Activated gamma-delta T cell (primary cell): ENCODE measurements around the gene CTDSP1.

Experiments used
- DNase-seq: peaks from one replicate; lab custom pipeline; 2025; lab: John Stamatoyannopoulos, UW

The CTDSP1 gene

GRCh38 chr2:218400167-218400929 lies 680 bp downstream of the CTDSP1 start:
- DNase-seq, result peak; percentile 39

- DNase-seq, result no peak
Measured at GRCh38 chr2:218400930-218401881, 1.5 kb downstream of the CTDSP1 start.

GRCh38 chr2:218401890-218402289 lies 2.2 kb downstream of the CTDSP1 start:
- DNase-seq, result no peak

- DNase-seq, result no peak
Measured at GRCh38 chr2:218402491-218402901, 2.8 kb downstream of the CTDSP1 start.

GRCh38 chr2:218402911-218403411 lies 3.3 kb downstream of the CTDSP1 start:
- DNase-seq, result no peak

GRCh38 chr2:218403810-218404209 lies 4.1 kb downstream of the CTDSP1 start:
- DNase-seq, result no peak

GRCh38 chr2:218404351-218405085 lies 4.8 kb downstream of the CTDSP1 start:
- no peak for DNase-seq

- no peak for DNase-seq
Measured at GRCh38 chr2:218405086-218405745, 5.5 kb downstream of the CTDSP1 start.

GRCh38 chr2:218405746-218406208 lies 6.1 kb downstream of the CTDSP1 start:
- no peak for DNase-seq

- DNase-seq, result peak; percentile 95
Measured at GRCh38 chr2:218406209-218406948, 6.7 kb downstream of the CTDSP1 start.

GRCh38 chr2:218406949-218407618 lies 7.4 kb downstream of the CTDSP1 start:
- DNase-seq, result peak; percentile 30

GRCh38 chr2:218407717-218408116 lies 8.0 kb downstream of the CTDSP1 start:
- DNase-seq, result no peak

- no peak for DNase-seq
Measured at GRCh38 chr2:218418321-218418716, 18.7 kb downstream of the CTDSP1 start.

GRCh38 chr2:218418717-218419458 lies 19.2 kb downstream of the CTDSP1 start, which contains the start of gene VIL1:
Gene VIL1 (plus strand): TSS chr2:218419123. CDS start chr2:218423779, 4,656 bp downstream.
- DNase-seq, result no peak

- DNase-seq, result no peak
Measured at GRCh38 chr2:218419630-218420216, 20.1 kb downstream of the CTDSP1 start.

- no peak for DNase-seq
Measured at GRCh38 chr2:218421027-218421426, 21.4 kb downstream of the CTDSP1 start.

GRCh38 chr2:218422403-218423086 lies 22.9 kb downstream of the CTDSP1 start:
- no peak for DNase-seq

- no peak for DNase-seq
Measured at GRCh38 chr2:218423584-218423983, 23.9 kb downstream of the CTDSP1 start.
